Activated CD4-positive, alpha-beta memory T cell treated with anti-CD3 and anti-CD28 coated beads, Interleukin-2, amount 10 ng/mL, durations not matched to agents 7 days and 5 days (primary cell): ENCODE data around the gene KIF22. TPM values are rescaled to one million over a fixed set of nuclear protein-coding genes. Genes with fewer than 3 reads are reported as not detected.
"Not testable (repeated sequence)": the region's sequence is repeated elsewhere in the genome, so short reads cannot be mapped to it uniquely, and the experiment has no call there.

Experiments
- CTCF ChIA-PET: fragments of 350-600 bp; sonication (Branson Sonifier 250); formaldehyde crosslinking; loops from one replicate; lab custom pipeline; 2021; ENCODE audit warnings: antibody characterized with exemption, inconsistent platforms; lab: Charles Lee
- POLR2A ChIA-PET: fragments of 350-600 bp; sonication (Branson Sonifier 250); formaldehyde crosslinking; loops from one replicate; lab custom pipeline; 2021; ENCODE audit warnings: antibody characterized with exemption; lab: Charles Lee
- DNase-seq: peaks from one replicate; pipeline ENCODE4 v3.0.0-alpha.2; 2020
- H3K27ac Mint-ChIP-seq: one replicate; pipeline ENCODE4 v1.8.0; 2021; ENCODE audit warnings: mild to moderate bottlenecking, mixed read lengths
- H3K27me3 Mint-ChIP-seq: one replicate; pipeline ENCODE4 v1.8.0; 2021; ENCODE audit warnings: mixed read lengths
- H3K36me3 Mint-ChIP-seq: one replicate; pipeline ENCODE4 v1.8.0; 2021; ENCODE audit warnings: low read depth, mixed read lengths
- H3K4me1 Mint-ChIP-seq: one replicate; pipeline ENCODE4 v1.8.0; 2021; ENCODE audit warnings: mixed read lengths
- H3K4me3 Mint-ChIP-seq: one replicate; pipeline ENCODE4 v1.8.0; 2021; ENCODE audit warnings: mild to moderate bottlenecking, mixed read lengths
- H3K9me3 Mint-ChIP-seq: one replicate; pipeline ENCODE4 v1.8.0; 2021; ENCODE audit warnings: mixed read lengths
- total RNA-seq, 2 experiments: library from RNA; stranded (reverse); gene quantifications; one replicate each; pipeline ENCODE4 v1.2.3, GENCODE V29; 2021

Gene KIF22
- total RNA-seq, 2 experiments from 2014 or later = 187 to 192 TPM

DNA sequence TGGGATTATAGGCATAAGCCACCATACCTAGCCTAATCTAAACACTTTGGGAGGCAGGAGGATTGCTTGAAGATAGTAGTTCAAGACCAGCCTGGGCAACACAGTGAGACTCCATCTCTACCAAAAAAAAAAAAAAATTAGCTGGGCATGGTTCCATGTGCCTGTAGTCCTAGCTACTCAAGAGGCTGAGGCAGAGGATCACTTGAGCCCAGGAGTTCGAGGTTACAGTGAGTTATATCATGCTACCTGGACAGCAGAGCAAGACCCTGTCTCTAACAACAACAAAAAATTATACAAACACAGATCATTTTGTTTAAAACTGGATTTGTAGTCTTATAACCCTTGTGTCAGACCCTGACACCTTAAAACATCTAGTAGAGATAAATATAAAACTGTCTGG lies 37.0 kb upstream of the KIF22 start:
- Mint-ChIP-seq H3K4me1 (peaks cover 22% of the 10 kb centered on the region), H3K9me3 (no peaks in the 10 kb centered on the region), H3K4me3 (no peak overlapping the region), H3K27me3 (no peaks in the 10 kb centered on the region), H3K36me3 (peaks cover 9% of the 10 kb centered on the region), H3K27ac (no peak overlapping the region)
- ChIA-PET POLR2A (interaction anchor here (1.5 to 2.2 kb wide), 3 partner anchors 9 to 31 kb away, joined by 5 to 28 read pairs (median 7); partner anchors contain the start of gene C16orf54), CTCF (interaction anchor here (0.6 to 2.6 kb wide), 7 partner anchors 32 to 745 kb away, joined by 3 to 18 read pairs (median 8); partner anchors contain the start of genes KIF22 and PAGR1)
- no peak for DNase-seq

DNA sequence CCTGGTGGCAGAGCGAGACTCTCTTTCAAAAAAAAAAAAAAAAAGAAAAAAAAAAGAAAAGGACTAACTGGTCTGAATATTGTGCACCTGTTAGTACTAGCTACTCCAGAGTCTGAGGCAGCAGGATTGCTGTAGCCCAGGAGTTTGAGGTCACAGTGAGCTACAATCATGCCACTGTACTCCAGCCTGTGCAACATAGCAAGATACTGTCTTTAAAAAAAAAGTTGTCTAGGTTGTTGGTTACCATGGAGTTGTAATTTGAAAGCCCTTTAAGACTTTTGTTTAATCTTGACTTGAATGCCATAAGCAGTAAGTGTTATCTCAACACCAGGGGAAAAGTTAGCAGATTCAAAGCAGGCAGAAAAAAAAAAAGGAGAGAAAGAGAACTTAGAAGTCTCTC lies 33.9 kb upstream of the KIF22 start:
- H3K27me3 Mint-ChIP-seq = no peaks in the 10 kb centered on the region
- ChIA-PET POLR2A (interaction anchor here (1.2 kb wide), 1 partner anchor 10 kb away, joined by 5 read pairs; no protein-coding TSS in a partner anchor), CTCF (interaction anchor here (0.7 to 2.4 kb wide), 5 partner anchors 12 to 59 kb away, joined by 3 to 11 read pairs (median 3); partner anchors contain the start of gene PAGR1)
- H3K9me3 Mint-ChIP-seq = no peaks in the 10 kb centered on the region
- no peak for DNase-seq
- H3K4me3 Mint-ChIP-seq = no peak overlapping the region
- no peak overlapping the region for H3K27ac Mint-ChIP-seq
- H3K36me3 Mint-ChIP-seq = no peaks in the 10 kb centered on the region
- peaks cover 18% of the 10 kb centered on the region for H3K4me1 Mint-ChIP-seq

DNA sequence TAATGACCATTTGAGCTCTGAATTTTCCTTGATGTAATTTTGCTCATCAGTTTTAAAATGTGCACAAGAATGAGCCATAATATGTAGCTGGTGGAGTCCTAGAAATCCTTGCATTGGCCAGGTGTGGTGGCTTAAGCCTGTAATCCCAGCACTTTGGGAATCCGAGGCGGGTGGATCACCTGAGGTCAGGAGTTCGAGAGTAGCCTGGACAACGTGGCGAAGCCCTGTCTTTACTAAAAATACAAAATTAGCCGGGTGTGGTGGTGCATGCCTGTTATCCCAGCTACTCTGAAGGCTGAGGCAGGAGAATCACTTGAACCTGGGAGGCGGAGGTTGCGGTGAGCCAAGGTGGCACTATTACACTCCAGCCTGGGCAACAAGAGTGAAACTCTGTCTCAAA lies 33.5 kb upstream of the KIF22 start:
- POLR2A ChIA-PET = interaction anchor here (1.2 kb wide), 1 partner anchor 11 kb away, joined by 5 read pairs; no protein-coding TSS in a partner anchor

DNA sequence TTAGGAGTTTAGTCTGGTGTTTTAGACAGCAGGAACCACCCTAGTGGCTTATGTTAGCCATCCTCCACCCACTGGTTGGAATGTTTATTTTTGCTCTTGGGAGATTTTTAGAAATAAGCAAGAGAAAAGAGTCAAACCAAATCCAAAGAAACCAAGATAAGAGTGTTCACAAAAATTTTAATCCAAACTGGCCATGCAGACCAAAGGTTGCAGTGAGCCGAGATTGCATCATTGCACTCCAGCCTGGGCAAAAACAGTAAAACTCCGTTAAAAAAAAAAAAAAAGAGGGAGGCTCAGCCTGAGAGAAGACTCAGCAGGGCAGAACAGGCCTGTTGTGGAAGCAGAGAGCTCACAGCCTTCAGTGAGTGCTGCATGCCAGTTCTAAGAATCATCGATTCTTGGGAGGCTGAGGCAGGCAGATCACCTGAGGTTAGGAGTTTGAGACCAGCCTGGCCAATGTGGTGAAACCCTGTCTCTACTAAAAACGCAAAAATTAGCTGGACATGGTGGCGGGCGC lies 32.5 kb upstream of the KIF22 start:
- H3K27ac Mint-ChIP-seq = no peak overlapping the region
- POLR2A ChIA-PET = no interaction called here
- DNase-seq = no peak
- no peaks in the 10 kb centered on the region for H3K9me3 Mint-ChIP-seq
- CTCF ChIA-PET = interaction anchor here (2.4 kb wide), 1 partner anchor 27 kb away, joined by 11 read pairs; no protein-coding TSS in a partner anchor
- no peaks in the 10 kb centered on the region for H3K27me3 Mint-ChIP-seq
- no peak overlapping the region for H3K4me3 Mint-ChIP-seq
- H3K4me1 Mint-ChIP-seq = peaks cover 19% of the 10 kb centered on the region
- no peaks in the 10 kb centered on the region for H3K36me3 Mint-ChIP-seq

More for the DNA sequence above, 33.5 kb upstream of the KIF22 start:
- CTCF ChIA-PET = interaction anchor here (0.7 to 2.4 kb wide), 5 partner anchors 11 to 59 kb away, joined by 3 to 11 read pairs (median 3); partner anchors contain the start of gene PAGR1
- DNase-seq, H3K27me3 Mint-ChIP-seq, H3K36me3 Mint-ChIP-seq, H3K9me3 Mint-ChIP-seq, H3K27ac Mint-ChIP-seq, H3K4me3 Mint-ChIP-seq: not testable (repeated sequence)
- peaks cover 19% of the 10 kb centered on the region for H3K4me1 Mint-ChIP-seq

DNA sequence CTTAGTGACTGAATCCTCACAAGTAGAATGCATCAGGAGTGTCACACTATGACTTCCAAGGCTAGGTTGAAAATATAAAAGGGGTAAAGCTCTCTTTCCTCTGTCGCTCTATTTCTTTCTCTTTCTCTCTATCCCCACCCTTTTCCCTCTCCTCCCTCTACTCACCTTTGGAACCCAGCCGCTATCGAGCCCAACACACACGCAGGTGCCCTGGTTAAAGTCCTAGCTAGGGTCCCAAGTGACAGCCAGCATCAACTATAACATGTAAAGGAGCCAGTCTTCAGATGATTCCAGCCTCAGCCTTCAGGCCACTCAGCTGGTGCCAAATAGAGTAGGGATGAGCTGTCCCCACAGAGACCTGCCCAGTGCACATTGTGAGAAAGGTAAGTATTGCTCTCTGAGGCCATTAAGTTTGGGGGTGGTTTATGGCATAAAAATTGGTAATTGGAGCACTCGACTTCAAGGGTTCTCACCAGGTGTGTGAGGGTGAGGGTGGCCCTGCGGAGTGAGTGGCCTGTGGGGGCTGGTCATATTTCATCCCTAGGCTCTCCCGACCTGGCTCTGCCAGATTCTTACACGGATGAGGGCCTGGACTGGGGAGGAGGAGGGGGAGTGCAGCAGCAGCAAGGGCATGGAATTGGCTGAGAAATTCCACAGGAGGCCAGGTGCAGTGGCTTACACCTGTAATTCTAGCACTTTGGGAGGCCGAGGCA lies 29.8 kb upstream of the KIF22 start:
- ChIA-PET POLR2A (interaction anchor here (2.3 kb wide), 1 partner anchor 14 kb away, joined by 7 read pairs; the partner anchor contains the start of gene C16orf54), CTCF (interaction anchor here (1.5 kb wide), 1 partner anchor 12 kb away, joined by 5 read pairs; no protein-coding TSS in a partner anchor)
- peaks cover 7% of the 10 kb centered on the region for H3K4me1 Mint-ChIP-seq
- H3K36me3 Mint-ChIP-seq = no peaks in the 10 kb centered on the region
- no peaks in the 10 kb centered on the region for H3K9me3 Mint-ChIP-seq
- H3K4me3 Mint-ChIP-seq = no peak overlapping the region
- H3K27ac Mint-ChIP-seq = no peak overlapping the region
- no peaks in the 10 kb centered on the region for H3K27me3 Mint-ChIP-seq
- no peak for DNase-seq

DNA sequence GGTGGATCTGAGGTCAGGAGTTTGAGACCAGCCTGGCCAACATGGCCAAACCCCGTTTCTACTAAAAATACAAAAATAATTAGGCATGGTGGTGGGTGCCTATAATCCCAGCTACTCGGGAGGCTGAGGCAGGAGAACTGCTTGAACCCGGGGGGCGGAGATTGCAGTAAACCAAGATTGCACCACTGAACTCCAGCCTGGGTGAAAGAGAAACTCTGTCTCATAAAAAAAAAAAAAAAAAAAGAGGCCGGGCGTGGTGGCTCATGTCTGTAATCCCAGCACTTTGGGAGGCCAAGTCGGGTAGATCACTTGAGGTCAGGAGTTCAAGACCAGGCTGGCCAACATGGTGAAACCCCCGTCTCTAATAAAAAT lies 29.3 kb upstream of the KIF22 start:
- POLR2A ChIA-PET, DNase-seq, H3K9me3 Mint-ChIP-seq, H3K4me1 Mint-ChIP-seq, H3K36me3 Mint-ChIP-seq, H3K27me3 Mint-ChIP-seq, H3K4me3 Mint-ChIP-seq, H3K27ac Mint-ChIP-seq: not testable (repeated sequence)
- CTCF ChIA-PET = interaction anchor here (1.5 kb wide), 1 partner anchor 13 kb away, joined by 5 read pairs; no protein-coding TSS in a partner anchor

DNA sequence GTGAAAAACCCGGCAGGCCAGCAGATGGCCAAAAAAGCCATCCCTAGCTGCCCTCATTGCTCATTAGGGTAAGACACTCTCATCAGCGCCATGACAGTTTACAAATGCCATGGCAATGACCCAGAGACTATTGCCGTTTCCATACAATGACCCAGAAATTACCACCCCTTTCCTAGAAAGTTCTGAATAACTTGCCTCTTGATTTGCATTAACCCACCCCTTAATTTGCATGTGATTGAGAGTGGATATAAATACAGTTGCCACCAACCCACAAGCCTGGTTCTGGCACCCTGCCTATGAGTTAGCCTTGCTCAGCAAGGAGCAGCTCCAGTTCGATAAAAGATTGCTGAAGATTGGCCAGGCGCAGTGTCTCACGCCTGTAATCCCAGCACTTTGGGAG lies 28.7 kb upstream of the KIF22 start:
- CTCF ChIA-PET = interaction anchor here (1.5 kb wide), 1 partner anchor 13 kb away, joined by 5 read pairs; no protein-coding TSS in a partner anchor

DNA sequence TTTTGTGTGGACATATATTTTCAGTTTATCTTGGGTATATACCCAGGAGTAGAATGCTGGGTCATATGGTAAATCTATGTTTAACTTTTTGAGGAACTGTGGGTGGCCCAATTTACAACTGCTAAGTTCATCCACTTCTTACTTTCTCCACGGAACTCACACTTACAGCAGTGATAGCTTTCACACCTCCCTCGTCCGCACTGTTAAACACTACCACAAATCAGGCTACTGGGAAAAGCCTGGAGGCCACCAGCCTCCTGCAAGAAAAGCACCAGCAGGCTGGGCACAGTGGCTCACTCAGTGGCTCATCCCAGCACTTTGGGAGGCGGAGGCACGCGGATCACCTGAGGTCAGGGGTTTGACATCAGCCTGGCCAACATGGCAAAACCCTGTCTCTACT lies 27.2 kb upstream of the KIF22 start:
- H3K27ac Mint-ChIP-seq = no peak overlapping the region
- peaks cover 5% of the 10 kb centered on the region for H3K4me1 Mint-ChIP-seq
- CTCF ChIA-PET = no interaction called here
- POLR2A ChIA-PET = no interaction called here
- DNase-seq = no peak
- no peak overlapping the region for H3K4me3 Mint-ChIP-seq
- no peaks in the 10 kb centered on the region for H3K27me3 Mint-ChIP-seq
- H3K36me3 Mint-ChIP-seq = no peaks in the 10 kb centered on the region
- H3K9me3 Mint-ChIP-seq = no peaks in the 10 kb centered on the region

More for the DNA sequence above, 28.7 kb upstream of the KIF22 start:
- POLR2A ChIA-PET = no interaction called here
- Mint-ChIP-seq H3K27ac (no peak overlapping the region), H3K4me1 (peaks cover 7% of the 10 kb centered on the region), H3K36me3 (no peaks in the 10 kb centered on the region), H3K9me3 (no peaks in the 10 kb centered on the region), H3K27me3 (no peaks in the 10 kb centered on the region), H3K4me3 (no peak overlapping the region)
- DNase-seq = no peak

DNA sequence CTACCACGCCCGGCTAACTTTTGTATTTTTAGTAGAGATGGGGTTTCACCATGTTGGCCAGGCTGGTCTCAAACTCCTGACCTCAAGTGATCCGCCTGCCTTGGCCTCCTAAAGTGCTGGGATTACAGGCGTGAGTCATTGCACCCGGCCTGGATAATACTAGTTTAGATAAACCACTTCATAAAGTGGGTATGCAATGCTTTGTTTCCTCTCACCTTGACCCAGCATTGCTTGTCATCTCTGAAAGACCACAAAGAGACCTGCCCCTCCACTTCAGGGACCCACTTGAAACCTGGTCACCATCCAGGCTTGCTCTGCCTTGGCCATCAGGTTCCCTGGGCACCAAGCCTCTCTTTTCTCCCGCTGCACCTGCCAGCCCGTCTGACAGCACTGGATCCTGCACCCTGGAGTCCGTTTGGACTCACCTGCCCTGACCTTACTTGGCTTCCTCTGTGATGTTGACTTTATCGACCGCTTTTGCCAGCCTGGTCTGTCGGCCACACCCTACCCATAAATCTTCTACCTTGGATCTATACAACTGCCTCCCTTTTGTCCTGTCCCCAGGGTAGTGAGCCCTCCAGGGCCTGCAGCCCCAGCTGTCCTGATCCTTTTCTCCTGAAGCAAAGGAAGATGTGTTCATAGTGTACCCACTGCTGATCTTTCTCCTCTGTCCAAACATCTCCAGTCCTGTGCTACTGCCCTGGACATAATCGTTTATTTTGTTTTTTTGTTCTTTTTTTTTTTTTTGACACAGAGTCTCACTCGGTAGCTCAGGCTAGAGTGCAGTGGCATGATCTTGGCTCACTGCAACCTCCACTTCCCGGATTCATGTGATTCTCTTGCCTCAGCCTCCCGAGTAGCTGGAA lies 25.2 kb upstream of the KIF22 start:
- H3K9me3 Mint-ChIP-seq = no peaks in the 10 kb centered on the region
- no peak overlapping the region for H3K4me3 Mint-ChIP-seq
- H3K36me3 Mint-ChIP-seq = no peaks in the 10 kb centered on the region
- peaks cover 1% of the 10 kb centered on the region for H3K4me1 Mint-ChIP-seq
- no peaks in the 10 kb centered on the region for H3K27me3 Mint-ChIP-seq
- no peak overlapping the region for H3K27ac Mint-ChIP-seq
- DNase-seq = no peak
- ChIA-PET POLR2A (no interaction called here), CTCF (interaction anchor here (0.7 to 1.2 kb wide), 2 partner anchors 20 to 74 kb away, joined by 3 read pairs; no protein-coding TSS in a partner anchor)

DNA sequence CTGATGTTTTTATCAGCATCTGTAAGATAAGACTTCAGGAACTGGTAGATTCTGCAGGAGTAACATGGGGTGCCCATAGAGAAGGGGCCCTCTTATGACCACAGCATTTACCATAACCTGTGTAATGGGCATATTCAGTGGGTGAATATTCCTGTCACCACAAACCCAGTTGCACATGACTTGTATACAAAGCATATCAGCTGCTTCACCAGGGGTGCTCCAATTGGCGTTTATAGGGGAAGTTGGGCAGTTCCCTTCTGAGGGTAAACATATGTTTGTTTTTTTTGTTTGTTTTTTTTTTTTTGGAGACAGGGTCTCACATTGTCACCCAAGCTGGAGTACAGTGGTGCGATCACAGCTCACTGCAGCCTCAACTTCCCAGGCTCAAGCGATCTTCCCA lies 24.0 kb upstream of the KIF22 start:
- H3K27ac Mint-ChIP-seq = no peak overlapping the region
- H3K4me1 Mint-ChIP-seq = peaks cover 1% of the 10 kb centered on the region
- no peak for DNase-seq
- no peak overlapping the region for H3K4me3 Mint-ChIP-seq
- POLR2A ChIA-PET = no interaction called here
- H3K9me3 Mint-ChIP-seq = no peaks in the 10 kb centered on the region
- no peaks in the 10 kb centered on the region for H3K36me3 Mint-ChIP-seq
- no peaks in the 10 kb centered on the region for H3K27me3 Mint-ChIP-seq
- CTCF ChIA-PET = interaction anchor here (0.8 kb wide), 1 partner anchor 28 kb away, joined by 3 read pairs; no protein-coding TSS in a partner anchor

DNA sequence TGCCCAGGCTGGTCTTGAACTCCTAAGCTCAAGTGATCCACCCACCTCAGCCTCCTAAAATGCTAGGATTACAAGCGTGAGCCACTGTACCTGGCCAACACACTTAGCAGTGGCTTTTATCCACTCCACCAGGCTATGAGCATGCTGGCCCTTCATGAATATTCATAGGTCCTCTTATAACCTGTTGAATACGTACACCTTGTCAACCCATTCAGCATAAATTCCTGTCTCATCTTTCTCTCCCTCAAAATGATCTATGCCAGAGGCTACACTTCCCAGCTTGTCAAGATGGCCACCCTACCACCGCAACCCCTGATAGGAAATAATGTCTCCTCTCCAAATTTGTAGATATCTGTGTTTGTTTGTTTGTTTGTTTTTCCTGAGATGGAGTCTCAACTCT lies 23.5 kb upstream of the KIF22 start:
- CTCF ChIA-PET = interaction anchor here (0.8 to 2.0 kb wide), 3 partner anchors 18 to 37 kb away, joined by 3 to 7 read pairs (median 3); no protein-coding TSS in a partner anchor
- Mint-ChIP-seq H3K27ac (no peak overlapping the region), H3K9me3 (no peaks in the 10 kb centered on the region), H3K36me3 (no peaks in the 10 kb centered on the region), H3K4me3 (no peak overlapping the region), H3K4me1 (no peaks in the 10 kb centered on the region), H3K27me3 (no peaks in the 10 kb centered on the region)
- POLR2A ChIA-PET = interaction anchor here (0.6 kb wide), 1 partner anchor 368 kb away, joined by 3 read pairs; no protein-coding TSS in a partner anchor
- no peak for DNase-seq

DNA sequence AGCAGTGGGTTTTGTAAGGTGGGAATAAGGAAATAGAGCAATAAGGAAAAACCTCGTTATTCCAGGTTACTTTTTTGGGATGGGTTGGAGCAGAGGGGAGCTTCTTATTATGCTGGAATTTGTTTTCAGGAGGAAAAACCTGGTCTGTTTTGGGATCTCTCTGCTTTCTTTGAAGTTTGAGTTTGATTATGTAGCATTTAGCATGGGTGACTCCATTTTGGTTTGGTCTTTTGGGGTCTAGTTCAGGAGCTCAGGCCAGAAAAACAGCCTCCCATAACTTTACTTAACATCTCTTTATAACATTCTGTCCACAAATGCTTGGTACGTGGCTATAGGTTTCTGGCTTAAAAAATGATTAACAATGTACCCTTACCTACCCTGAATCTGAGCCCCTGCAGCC lies 21.0 kb upstream of the KIF22 start:
- ChIA-PET POLR2A (interaction anchor here (1.1 to 2.2 kb wide), 4 partner anchors 21 to 39 kb away, joined by 3 to 10 read pairs (median 4); partner anchors contain the start of genes C16orf54, KIF22 and MAZ), CTCF (interaction anchor here (0.9 kb wide), 1 partner anchor 69 kb away, joined by 4 read pairs; no protein-coding TSS in a partner anchor)
- Mint-ChIP-seq H3K4me1 (no peaks in the 10 kb centered on the region), H3K9me3 (no peaks in the 10 kb centered on the region), H3K27ac (no peak overlapping the region), H3K36me3 (no peaks in the 10 kb centered on the region), H3K4me3 (no peak overlapping the region), H3K27me3 (peaks cover 1% of the 10 kb centered on the region)
- DNase-seq = no peak
